KMS-11 (cell line): ENCODE measurements around the gene ZNF516.

Source experiments
- H2AFZ ChIP-seq: fragments of 200-600 bp; sonication (generic); 2 replicates; pipeline ENCODE4 v1.6.1; 2016; ENCODE audit warnings: antibody characterized with exemption, mixed run types, low read depth
- H3K27ac ChIP-seq: fragments of 200-600 bp; sonication (generic); 2 replicates; pipeline ENCODE4 v1.6.1; 2016; ENCODE audit warnings: mild to moderate bottlenecking, mixed run types
- H3K27me3 ChIP-seq: fragments of 200-600 bp; sonication (generic); 2 replicates; pipeline ENCODE4 v1.6.1; 2017; ENCODE audit warnings: mild to moderate bottlenecking, low read depth, mixed run types, moderate library complexity; ENCODE audit not compliant: insufficient read depth
- H3K36me3 ChIP-seq: fragments of 200-600 bp; sonication (generic); 2 replicates; pipeline ENCODE4 v1.6.1; 2017; ENCODE audit warnings: mild to moderate bottlenecking, mixed run types; ENCODE audit not compliant: insufficient read depth
- H3K4me1 ChIP-seq: fragments of 200-600 bp; sonication (generic); 2 replicates; pipeline ENCODE4 v1.6.1; 2016; ENCODE audit warnings: mild to moderate bottlenecking, low read depth, mixed run types; ENCODE audit not compliant: poor library complexity, severe bottlenecking
- H3K4me2 ChIP-seq: fragments of 200-600 bp; sonication (generic); 2 replicates; pipeline ENCODE4 v1.7.0; 2016; ENCODE audit warnings: mild to moderate bottlenecking, mixed run types
- H3K4me3 ChIP-seq: fragments of 200-600 bp; sonication (generic); IDR thresholded peaks from 2 replicates; pipeline ENCODE4 v1.6.1; 2017; ENCODE audit warnings: low read depth, low read length, mixed read lengths; ENCODE audit not compliant: insufficient read depth
- H3K79me2 ChIP-seq: fragments of 200-600 bp; sonication (generic); 2 replicates; pipeline ENCODE4 v1.6.1; 2016; ENCODE audit warnings: low read depth, mixed run types; ENCODE audit not compliant: insufficient read depth
- H3K9ac ChIP-seq: fragments of 200-600 bp; sonication (generic); 2 replicates; pipeline ENCODE4 v1.6.1; 2016; ENCODE audit warnings: mild to moderate bottlenecking, mixed run types
- H4K20me1 ChIP-seq: fragments of 200-600 bp; sonication (generic); 2 replicates; pipeline ENCODE4 v1.6.1; 2016; ENCODE audit warnings: mild to moderate bottlenecking, mixed run types; ENCODE audit not compliant: insufficient read depth
- CTCF ChIP-seq: fragments of 200-600 bp; sonication (generic); conservative IDR thresholded peaks from 2 replicates; pipeline ENCODE4 v1.6.1; 2017; ENCODE audit warnings: low read depth, mild to moderate bottlenecking, antibody characterized with exemption, low read length, moderate library complexity, mixed read lengths

The ZNF516 gene

GRCh38 chr18:76518123-76518859 is 23.2 kb upstream of the ZNF516 start:
- TF ChIP-seq CTCF, result no peak
- H3K4me2 ChIP-seq, result no peak overlapping the region
- no peak overlapping the region for H3K4me3 ChIP-seq
- no peaks in the 10 kb centered on the region for H3K36me3 ChIP-seq
- H3K4me1 ChIP-seq, result no peaks in the 10 kb centered on the region
- no peak overlapping the region for H3K9ac ChIP-seq
- no peaks in the 10 kb centered on the region for H3K27me3 ChIP-seq
- no peaks in the 10 kb centered on the region for H3K79me2 ChIP-seq
- no peak overlapping the region for H2AFZ ChIP-seq
- no peak overlapping the region for H3K27ac ChIP-seq
- no peaks in the 10 kb centered on the region for H4K20me1 ChIP-seq

- H3K4me3 ChIP-seq, result no peak overlapping the region
- no peak overlapping the region for H3K9ac ChIP-seq
- H3K27ac ChIP-seq, result no peak overlapping the region
- H2AFZ ChIP-seq, result no peak overlapping the region
- TF ChIP-seq CTCF, result no peak
- H3K79me2 ChIP-seq, result no peaks in the 10 kb centered on the region
- no peaks in the 10 kb centered on the region for H3K27me3 ChIP-seq
- H3K4me2 ChIP-seq, result no peak overlapping the region
- H4K20me1 ChIP-seq, result no peaks in the 10 kb centered on the region
- H3K36me3 ChIP-seq, result no peaks in the 10 kb centered on the region
- no peaks in the 10 kb centered on the region for H3K4me1 ChIP-seq
Measured at GRCh38 chr18:76515576-76515975, 20.5 kb upstream of the ZNF516 start.

- no peak overlapping the region for H3K4me2 ChIP-seq
- H3K79me2 ChIP-seq, result no peaks in the 10 kb centered on the region
- no peaks in the 10 kb centered on the region for H4K20me1 ChIP-seq
- no peak overlapping the region for H3K4me3 ChIP-seq
- H3K9ac ChIP-seq, result no peak overlapping the region
- no peaks in the 10 kb centered on the region for H3K4me1 ChIP-seq
- no peak overlapping the region for H2AFZ ChIP-seq
- H3K27ac ChIP-seq, result no peak overlapping the region
- H3K36me3 ChIP-seq, result no peaks in the 10 kb centered on the region
- no peak for TF ChIP-seq CTCF
- no peaks in the 10 kb centered on the region for H3K27me3 ChIP-seq
Measured at GRCh38 chr18:76514573-76514972, 19.5 kb upstream of the ZNF516 start.

GRCh38 chr18:76507830-76508385 is 12.9 kb upstream of the ZNF516 start:
- Histone ChIP-seq H4K20me1 (no peaks in the 10 kb centered on the region), H3K79me2 (no peaks in the 10 kb centered on the region), H3K4me3 (no peak overlapping the region), H3K9ac (no peak overlapping the region), H3K4me2 (no peak overlapping the region), H2AFZ (no peak overlapping the region), H3K27ac (no peak overlapping the region), H3K36me3 (no peaks in the 10 kb centered on the region), H3K27me3 (no peaks in the 10 kb centered on the region), H3K4me1 (no peaks in the 10 kb centered on the region)
- TF ChIP-seq CTCF, result no peak
